ENCODE results near the gene ALOX15.
"Not testable (repeated sequence)": the region's sequence is repeated elsewhere in the genome, so short reads cannot be mapped to it uniquely, and the experiment has no call there.

ALOX15 gene

DNA sequence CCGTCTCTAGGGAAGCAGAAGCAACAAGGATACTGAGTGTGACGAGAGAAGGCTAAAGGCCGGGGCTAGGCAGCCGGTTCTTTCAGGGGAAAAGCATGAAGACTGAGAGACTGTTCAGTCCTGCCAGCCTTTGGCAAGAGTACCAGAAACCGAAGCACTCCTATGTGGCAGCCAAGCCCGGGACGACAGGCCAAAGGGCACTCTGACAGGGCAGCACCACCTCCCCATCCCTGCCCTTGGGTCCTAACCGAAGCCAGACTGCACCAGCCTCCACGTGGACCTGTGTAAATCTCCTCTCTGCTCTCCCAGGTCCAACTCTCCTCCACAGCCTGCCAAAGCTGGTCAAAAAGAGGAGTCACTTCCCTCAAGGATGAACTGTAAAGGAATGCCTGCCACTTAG, 23.5 kb upstream of the ALOX15 start:
- no peak for DNase-seq (ENCODE audit: low spot score)
- TF ChIP-seq, protein P1, sequence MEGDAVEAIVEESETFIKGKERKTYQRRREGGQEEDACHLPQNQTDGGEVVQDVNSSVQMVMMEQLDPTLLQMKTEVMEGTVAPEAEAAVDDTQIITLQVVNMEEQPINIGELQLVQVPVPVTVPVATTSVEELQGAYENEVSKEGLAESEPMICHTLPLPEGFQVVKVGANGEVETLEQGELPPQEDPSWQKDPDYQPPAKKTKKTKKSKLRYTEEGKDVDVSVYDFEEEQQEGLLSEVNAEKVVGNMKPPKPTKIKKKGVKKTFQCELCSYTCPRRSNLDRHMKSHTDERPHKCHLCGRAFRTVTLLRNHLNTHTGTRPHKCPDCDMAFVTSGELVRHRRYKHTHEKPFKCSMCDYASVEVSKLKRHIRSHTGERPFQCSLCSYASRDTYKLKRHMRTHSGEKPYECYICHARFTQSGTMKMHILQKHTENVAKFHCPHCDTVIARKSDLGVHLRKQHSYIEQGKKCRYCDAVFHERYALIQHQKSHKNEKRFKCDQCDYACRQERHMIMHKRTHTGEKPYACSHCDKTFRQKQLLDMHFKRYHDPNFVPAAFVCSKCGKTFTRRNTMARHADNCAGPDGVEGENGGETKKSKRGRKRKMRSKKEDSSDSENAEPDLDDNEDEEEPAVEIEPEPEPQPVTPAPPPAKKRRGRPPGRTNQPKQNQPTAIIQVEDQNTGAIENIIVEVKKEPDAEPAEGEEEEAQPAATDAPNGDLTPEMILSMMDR (IDR thresholded peaks at IDR 0.05; ENCODE audit: extremely low read depth, missing control alignments): no peak

DNA sequence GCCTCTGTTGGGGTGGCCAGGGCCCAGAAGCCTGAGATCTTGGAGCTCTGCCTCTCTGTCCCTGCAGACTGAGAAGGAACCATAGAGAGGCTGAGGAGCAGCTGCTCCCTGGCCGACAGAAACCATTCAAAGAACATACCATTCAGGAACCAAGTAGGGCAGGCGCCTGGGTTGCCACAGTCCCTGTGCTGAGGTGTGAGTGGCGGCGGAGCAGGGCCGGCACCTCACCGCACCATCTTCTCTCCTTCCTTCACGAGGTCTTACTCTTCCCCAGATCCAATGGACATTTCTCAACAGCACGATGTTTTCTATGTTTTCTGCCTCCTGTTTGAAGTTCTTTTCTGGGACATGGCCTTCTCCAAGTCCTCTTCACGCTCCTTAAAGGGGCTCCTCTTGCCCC, 22.8 kb upstream of the ALOX15 start:
- DNase-seq (ENCODE audit: low spot score): no peak
- TF ChIP-seq, protein P1 (IDR thresholded peaks at IDR 0.05; ENCODE audit: extremely low read depth, missing control alignments): no peak

DNA sequence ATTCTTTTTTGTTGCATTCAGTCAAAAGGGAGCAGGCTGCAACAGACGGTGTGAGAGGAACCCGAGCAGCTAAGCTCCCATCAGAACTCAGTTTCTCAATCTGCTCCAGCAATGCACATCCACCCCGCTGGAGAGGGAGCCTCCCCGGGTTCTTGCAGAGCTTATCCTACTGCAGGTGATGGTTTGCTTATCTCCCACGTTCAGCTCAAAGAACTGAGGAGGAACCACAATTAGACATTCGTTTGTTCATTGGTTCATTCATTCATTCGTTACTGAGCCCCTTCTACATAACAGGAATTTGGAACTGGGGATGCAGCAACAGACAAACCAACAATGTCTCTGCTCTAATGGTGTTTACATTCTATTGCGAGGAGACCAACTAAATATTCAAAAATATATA, 22.2 kb upstream of the ALOX15 start:
- DNase-seq (ENCODE audit: low spot score): no peak
- TF ChIP-seq, protein P1 (IDR thresholded peaks at IDR 0.05; ENCODE audit: extremely low read depth, missing control alignments): no peak

DNA sequence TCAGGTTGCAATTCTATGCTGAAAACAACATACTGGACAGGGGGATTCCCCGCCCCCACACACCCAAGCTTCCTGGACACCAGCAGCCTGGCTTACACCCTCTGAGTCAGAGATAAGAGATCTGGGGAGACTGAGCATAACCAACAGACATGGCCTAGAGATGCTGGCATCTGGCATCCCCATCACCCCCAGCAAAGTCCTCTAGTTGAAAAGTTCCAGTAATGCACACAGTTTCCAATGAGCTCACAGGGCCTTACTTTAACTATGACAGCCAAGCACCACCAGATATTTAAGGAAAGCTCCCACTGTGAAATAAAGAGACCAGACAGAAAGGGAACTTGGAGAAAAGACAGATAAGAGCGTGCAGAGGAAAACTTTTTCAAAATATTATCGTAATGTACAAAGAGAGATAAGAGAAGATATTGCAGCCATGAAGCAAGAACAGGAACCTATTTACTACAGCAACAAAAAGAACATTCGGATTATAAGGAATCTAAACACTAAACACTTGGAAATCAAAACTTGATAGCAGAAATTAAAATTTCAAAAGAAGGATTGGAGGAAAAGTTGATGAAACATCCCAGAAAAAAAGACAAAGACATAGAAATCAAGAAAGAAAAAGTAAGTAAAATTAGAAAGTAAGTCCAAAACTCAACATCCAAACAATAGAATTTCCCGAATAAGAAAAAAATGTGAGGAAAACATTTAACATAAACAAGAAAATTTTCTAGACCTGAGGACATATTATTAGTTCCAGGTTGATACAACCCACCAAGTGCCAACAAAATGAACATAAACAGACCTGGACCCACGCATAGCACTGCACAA, 17.2 kb upstream of the ALOX15 start:
- peak; percentile 81 for DNase-seq (ENCODE audit: low spot score)
- TF ChIP-seq, protein P1 (IDR thresholded peaks at IDR 0.05; ENCODE audit: extremely low read depth, missing control alignments): no peak

DNA sequence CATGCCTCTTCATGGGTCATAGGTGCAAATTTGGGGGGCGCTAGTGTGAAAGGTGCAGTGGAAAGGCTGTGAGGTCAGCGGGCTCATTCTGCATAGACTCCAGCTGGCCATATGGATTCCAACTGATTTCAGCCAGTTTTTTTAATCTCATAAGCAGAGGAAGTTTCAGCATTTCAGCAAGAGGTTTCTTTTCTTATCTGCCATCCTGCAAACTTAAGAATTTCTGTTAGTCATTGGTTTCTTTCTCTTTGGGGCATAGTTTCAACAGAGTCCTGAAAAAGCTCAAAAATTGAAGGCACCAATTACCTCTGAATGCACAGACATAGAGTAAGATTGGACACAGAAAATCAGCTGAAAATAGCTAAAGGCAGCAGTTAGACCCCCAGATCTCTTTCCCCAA, 16.2 kb upstream of the ALOX15 start:
- TF ChIP-seq, protein P1 (IDR thresholded peaks at IDR 0.05; ENCODE audit: extremely low read depth, missing control alignments): no peak
- no peak for DNase-seq (ENCODE audit: low spot score)

DNA sequence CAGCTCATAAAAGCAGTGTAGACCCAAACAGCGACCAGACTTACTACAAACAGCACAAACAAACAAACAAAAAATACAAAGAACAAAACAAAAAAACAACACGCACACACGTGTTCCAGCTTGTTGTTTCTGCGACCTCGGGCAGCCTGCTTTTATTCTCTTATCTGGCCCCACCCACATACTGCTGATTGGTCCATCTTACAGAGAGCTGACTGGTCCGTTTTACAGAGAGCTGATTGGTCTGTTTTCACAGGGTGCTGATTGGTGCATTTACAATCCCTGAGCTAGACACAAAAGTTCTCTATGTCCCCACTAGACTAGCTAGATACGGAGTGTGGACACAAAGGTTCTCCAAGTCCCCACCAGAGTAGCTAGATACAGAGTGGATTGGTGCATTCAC, 14.5 kb upstream of the ALOX15 start:
- DNase-seq (ENCODE audit: low spot score): not testable (repeated sequence)

DNA sequence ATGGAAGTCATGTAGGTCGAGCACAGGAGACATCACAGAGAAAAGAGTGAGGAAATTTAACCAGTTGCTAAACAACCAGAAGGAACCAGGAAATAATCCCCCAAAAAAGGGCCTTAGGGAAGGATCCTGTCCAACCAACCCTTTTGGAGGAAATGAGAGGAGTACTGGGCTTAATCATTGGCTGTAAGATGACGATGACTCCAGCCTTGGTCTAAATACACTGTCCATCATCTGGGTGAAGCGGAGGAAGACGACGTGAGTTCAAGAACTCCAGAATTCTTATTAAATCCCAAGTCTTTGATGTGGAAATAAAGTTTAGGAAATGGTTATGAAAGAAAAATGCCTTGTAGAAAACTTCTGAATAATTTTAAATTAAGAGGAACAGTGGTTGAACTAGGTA, 11.5 kb upstream of the ALOX15 start:
- no peak for DNase-seq (ENCODE audit: low spot score)
- TF ChIP-seq, protein P1 (IDR thresholded peaks at IDR 0.05; ENCODE audit: extremely low read depth, missing control alignments): no peak

DNA sequence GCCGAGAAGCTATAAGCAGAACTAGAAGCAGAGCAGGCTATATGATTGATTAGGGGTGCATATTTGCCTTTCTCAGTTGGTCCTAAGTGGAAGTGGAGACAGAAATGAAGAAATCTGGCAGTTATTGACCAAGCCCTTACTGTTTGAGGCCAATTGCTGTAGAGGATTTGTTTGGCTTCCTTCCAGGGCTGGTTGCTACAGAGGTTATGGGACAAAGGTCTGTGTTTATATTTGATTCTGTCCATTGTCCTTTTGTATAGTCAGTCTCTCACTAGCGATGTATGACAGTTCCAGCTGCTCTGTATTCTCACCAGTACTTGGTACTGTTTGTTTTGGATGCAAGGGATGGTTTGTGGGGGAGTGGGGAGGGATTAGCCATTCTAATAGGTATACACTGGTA, 7.3 kb upstream of the ALOX15 start:
- TF ChIP-seq, protein P1 (IDR thresholded peaks at IDR 0.05; ENCODE audit: extremely low read depth, missing control alignments): no peak
- DNase-seq (ENCODE audit: low spot score): no peak

Measured in GM20000 (cell line).